K562 (cell line): ENCODE results near the gene UBFD1. TPM values are rescaled to one million over a fixed set of nuclear protein-coding genes. Genes with fewer than 3 reads are reported as not detected.

Experiments used
- ARID2 ChIP-seq: fragments of 450-650 bp; IDR thresholded peaks from 2 replicates; pipeline ENCODE4 v1.6.1; 2017; ENCODE audit warnings: antibody characterized with exemption, mild to moderate bottlenecking
- CREB3 ChIP-seq: fragments of 450-650 bp; conservative IDR thresholded peaks from 2 replicates; pipeline ENCODE4 v1.6.1; 2016; ENCODE audit warnings: missing genetic modification characterization, low read depth, mild to moderate bottlenecking, missing compliant biosample characterization, moderate library complexity
- FOSL1 ChIP-seq: fragments of 200-800 bp; sonication (Bioruptor generic); conservative IDR thresholded peaks from 2 replicates; pipeline ENCODE4 v1.6.1; 2016; ENCODE audit warnings: missing genetic modification characterization, missing compliant biosample characterization
- IRF9 ChIP-seq: fragments of 450-650 bp; IDR thresholded peaks from 2 replicates; pipeline ENCODE4 v1.6.1; 2016; ENCODE audit warnings: missing biosample characterization, missing genetic modification characterization
- NFXL1 ChIP-seq: fragments of 450-650 bp; formaldehyde crosslinking; IDR thresholded peaks from 2 replicates; pipeline ENCODE4 v1.4.0; 2021; ENCODE audit warnings: mild to moderate bottlenecking
- SMARCA4 ChIP-seq: fragments of 450-650 bp; IDR thresholded peaks from 2 replicates; pipeline ENCODE4 v1.6.1; 2016
- ZNF318 ChIP-seq, 2 experiments: fragments of 450-650 bp; IDR thresholded peaks; 2 replicates each; pipeline ENCODE4 v1.6.1; 2016; ENCODE audit warnings: mild to moderate bottlenecking in 2 of 2, borderline replicate concordance in 1 of 2, low read depth in 1 of 2, moderate library complexity in 1 of 2
- ZNF561 ChIP-seq: fragments of 450-650 bp; formaldehyde crosslinking; conservative IDR thresholded peaks from 2 replicates; pipeline ENCODE4 v1.4.0; 2020; ENCODE audit warnings: mild to moderate bottlenecking, moderate library complexity
- polyA plus RNA-seq, 8 experiments: library from polyadenylated mRNA; depleted of rRNA in 4 of 8; stranded (reverse) in 5 of 8; unstranded in 3 of 8; fragments of >200 nt; fragmentation: Nextera tagmentation in 2 of 8; fragmentation: Illumina TruSeq in 1 of 8; extraction: Ambion mirVana in 2 of 8; extraction: Trizol in 1 of 8; gene quantifications; 2 replicates each; pipeline versions ENCODE4 v1.2.1 to v1.2.3, GENCODE V29; 2011 to 2014; ENCODE audit warnings: inconsistent platforms in 1 of 8, missing spikeins in 1 of 8
- total RNA-seq, 7 experiments: library from RNA; depleted of rRNA in 6 of 7; stranded (reverse); fragments of >200 nt in 6 of 7; fragmentation: Illumina TruSeq in 2 of 7; extraction: Trizol in 2 of 7; gene quantifications; 2 replicates each; pipeline versions ENCODE4 v1.2.1 to v1.2.3, GENCODE V29; 2011 to 2021; ENCODE audit warnings: low replicate concordance in 1 of 7

UBFD1 gene
- total and polyA plus RNA-seq, 9 of the 15 experiments (the other 6 are each of a cell fraction or from before 2014, with no cell fraction given) = 10.7 to 66.2 (median 34.0) TPM

GRCh38 chr16:23597003-23597756, 39.7 kb downstream of the UBFD1 start (continued):
- TF ChIP-seq ZNF318 (IDR thresholded peaks at IDR 0.05; ENCODE audit: borderline replicate concordance in 1 of 2, low read depth in 1 of 2) (peak in 1 of 2 experiments; percentile 46; a peak in 1 of 4 replicates), FOSL1 (tag) (peak; percentile 78), CREB3 (peak; percentile 100), ZNF561 (CRISPR knock-in tag) (peak; percentile 95), ARID2 (peak; percentile 69; the same call in 1 of the 2 replicates), IRF9 (tag) (peak; percentile 100), SMARCA4 (peak; percentile 88), NFXL1 (CRISPR knock-in tag) (peak; percentile 99)
